Hippocampal formation (tissue), 2 donors: ENCODE data around the gene CST11.
"Not testable (repeated sequence)": the region's sequence is repeated elsewhere in the genome, so short reads cannot be mapped to it uniquely, and the experiment has no call there.

Experiments used
- DNase-seq, 2 donors: peaks; one replicate each; lab custom pipeline; 2025; lab: John Stamatoyannopoulos, UW

CST11 gene

GRCh38 chr20:23452776-23453175, at the start of gene CST11:
TSS of gene CST11 (minus strand) at chr20:23452876. CDS start at chr20:23452811, 65 bp downstream.
- DNase-seq = no peak

GRCh38 chr20:23501926-23502325, 49.2 kb upstream of the CST11 start:
- no peak for DNase-seq

- no peak for DNase-seq
Measured at GRCh38 chr20:23497536-23497935, 44.9 kb upstream of the CST11 start.

GRCh38 chr20:23493172-23493772, 40.6 kb upstream of the CST11 start:
- DNase-seq = no peak

GRCh38 chr20:23492292-23492691, 39.6 kb upstream of the CST11 start:
- DNase-seq = no peak

- no peak for DNase-seq
Measured at GRCh38 chr20:23490817-23491216, 38.1 kb upstream of the CST11 start, which contains the start of gene CST8. TSS of gene CST8 (plus strand) at chr20:23491117. CDS start at chr20:23491668, 551 bp downstream.

- DNase-seq = no peak
Measured at GRCh38 chr20:23488996-23489395, 36.3 kb upstream of the CST11 start.

- DNase-seq = no peak
Measured at GRCh38 chr20:23488470-23488869, 35.8 kb upstream of the CST11 start.

- DNase-seq = no peak
Measured at GRCh38 chr20:23484081-23484480, 31.4 kb upstream of the CST11 start.

- no peak for DNase-seq
Measured at GRCh38 chr20:23482138-23482537, 29.5 kb upstream of the CST11 start.

- DNase-seq = no peak
Measured at GRCh38 chr20:23479043-23479442, 26.4 kb upstream of the CST11 start.

GRCh38 chr20:23477223-23477622, 24.5 kb upstream of the CST11 start:
- DNase-seq = no peak

- DNase-seq = no peak
Measured at GRCh38 chr20:23476015-23476754, 23.5 kb upstream of the CST11 start.

- DNase-seq = no peak
Measured at GRCh38 chr20:23475395-23475794, 22.7 kb upstream of the CST11 start.

- DNase-seq = not testable (repeated sequence)
Measured at GRCh38 chr20:23473293-23473692, 20.6 kb upstream of the CST11 start.

GRCh38 chr20:23472306-23472705, 19.6 kb upstream of the CST11 start:
- not testable (repeated sequence) for DNase-seq

GRCh38 chr20:23466961-23467360, 14.3 kb upstream of the CST11 start:
- DNase-seq = not testable (repeated sequence)

- no peak for DNase-seq
Measured at GRCh38 chr20:23461180-23461579, 8.5 kb upstream of the CST11 start.

GRCh38 chr20:23459461-23460150, 6.9 kb upstream of the CST11 start:
- no peak for DNase-seq

- no peak for DNase-seq
Measured at GRCh38 chr20:23456873-23457272, 4.2 kb upstream of the CST11 start.

- DNase-seq = no peak
Measured at GRCh38 chr20:23456409-23456808, 3.7 kb upstream of the CST11 start.

GRCh38 chr20:23455639-23456038, 3.0 kb upstream of the CST11 start:
- DNase-seq = no peak

- no peak for DNase-seq
Measured at GRCh38 chr20:23454816-23455215, 2.1 kb upstream of the CST11 start.
